HG03571 (cell line): ENCODE measurements around the gene SGSH.

Experiments used
- ATAC-seq: cut with Tn5 transposase; IDR thresholded peaks from one replicate; pipeline ENCODE4 v1.9.1; 2021; ENCODE audit not compliant: unreplicated experiment

Gene SGSH

GRCh38 chr17:80187090-80187489, 33.0 kb downstream of the SGSH start:
- no peak for ATAC-seq

GRCh38 chr17:80185968-80186367, 34.2 kb downstream of the SGSH start:
- ATAC-seq, result no peak

- no peak for ATAC-seq
These were observed 35.8 kb downstream of the SGSH start for GRCh38 chr17:80184423-80184714.

- ATAC-seq, result no peak
These were observed 36.3 kb downstream of the SGSH start for GRCh38 chr17:80183581-80184422.

GRCh38 chr17:80182845-80183223, 37.3 kb downstream of the SGSH start:
- no peak for ATAC-seq

- no peak for ATAC-seq
These were observed 37.9 kb downstream of the SGSH start for GRCh38 chr17:80182118-80182844.

- ATAC-seq, result no peak
These were observed 38.7 kb downstream of the SGSH start for GRCh38 chr17:80181431-80181830.

GRCh38 chr17:80180192-80180591, 39.9 kb downstream of the SGSH start:
- no peak for ATAC-seq

GRCh38 chr17:80177986-80178595, 42.0 kb downstream of the SGSH start:
- no peak for ATAC-seq

GRCh38 chr17:80176757-80177156, 43.4 kb downstream of the SGSH start:
- ATAC-seq, result no peak

- ATAC-seq, result no peak
These were observed 46.2 kb downstream of the SGSH start for GRCh38 chr17:80173916-80174315.

GRCh38 chr17:80173126-80173525, 47.0 kb downstream of the SGSH start:
- ATAC-seq, result no peak

GRCh38 chr17:80171681-80172080, 48.5 kb downstream of the SGSH start:
- no peak for ATAC-seq

- ATAC-seq, result no peak
These were observed 50.2 kb downstream of the SGSH start, which contains the start of gene CARD14 for GRCh38 chr17:80169784-80170500. Gene CARD14, plus strand, starts transcription at chr17:80170030. Its CDS starts 11,409 bp downstream, at chr17:80181439.

GRCh38 chr17:80169107-80169506, 51.0 kb downstream of the SGSH start:
- no peak for ATAC-seq

GRCh38 chr17:80168371-80168770, 51.8 kb downstream of the SGSH start:
- no peak for ATAC-seq

GRCh38 chr17:80166446-80166845, 53.7 kb downstream of the SGSH start:
- no peak for ATAC-seq

- ATAC-seq, result no peak
These were observed 55.9 kb downstream of the SGSH start for GRCh38 chr17:80164185-80164584.

- ATAC-seq, result no peak
These were observed 56.8 kb downstream of the SGSH start for GRCh38 chr17:80163336-80163735.

GRCh38 chr17:80160536-80160935, 59.6 kb downstream of the SGSH start:
- ATAC-seq, result no peak
